GM12801 (cell line): ENCODE measurements around the gene FGFBP1.

Experiments used
- CTCF ChIP-seq: IDR thresholded peaks from one replicate; pipeline ENCODE4 v1.5.1; 2011; ENCODE audit warnings: control low read depth; ENCODE audit not compliant: insufficient read length; ENCODE audit errors: extremely low read depth

Gene FGFBP1

GRCh38 chr4:15938640-15939039, at the start of gene FGFBP1:
Gene FGFBP1 (minus strand): TSS chr4:15938740. CDS start chr4:15936632, 2,108 bp downstream.
- TF ChIP-seq CTCF: no peak

- TF ChIP-seq CTCF: no peak
Observed at GRCh38 chr4:15988222-15988621, 49.7 kb upstream of the FGFBP1 start.

- TF ChIP-seq CTCF: no peak
Observed at GRCh38 chr4:15986907-15987306, 48.4 kb upstream of the FGFBP1 start.

GRCh38 chr4:15983610-15984009, 45.1 kb upstream of the FGFBP1 start:
- TF ChIP-seq CTCF: no peak

GRCh38 chr4:15982842-15983524, 44.4 kb upstream of the FGFBP1 start:
- TF ChIP-seq CTCF: no peak

GRCh38 chr4:15976456-15977447, 38.2 kb upstream of the FGFBP1 start:
- no peak for TF ChIP-seq CTCF

- TF ChIP-seq CTCF: no peak
Observed at GRCh38 chr4:15971068-15971801, 32.7 kb upstream of the FGFBP1 start.
